H1 (cell line): ENCODE data around the gene C3orf18. TPM values are rescaled to one million over a fixed set of nuclear protein-coding genes. Genes with fewer than 3 reads are reported as not detected.

ENCODE experiments used
- CTCF ChIA-PET: fragments of 300-600 bp; sonication (Branson Sonifier 250); formaldehyde crosslinking; loops from one replicate; lab custom pipeline; 2021; ENCODE audit not compliant: partially characterized antibody; lab: Charles Lee
- POLR2A ChIA-PET: fragments of 300-600 bp; sonication (Branson Sonifier 250); formaldehyde crosslinking; loops from one replicate; lab custom pipeline; 2021; ENCODE audit warnings: inconsistent platforms; ENCODE audit not compliant: partially characterized antibody; lab: Charles Lee
- DNase-seq, 2 experiments: peaks; one replicate each; pipeline versions ENCODE4 v3.0.0 to v3.0.0-alpha.2; 2010 to 2022; ENCODE audit warnings: low spot score in 2 of 2, low read depth in 1 of 2, mixed read lengths in 1 of 2
- FAIRE-seq: peaks from 2 replicates; lab custom pipeline; 2011; peaks lifted over from hg19 to GRCh38; lab: Jason Lieb, UNC
- H2AFZ ChIP-seq: 2 replicates; pipeline ENCODE4 v1.8.1; 2012; ENCODE audit warnings: low read length, inconsistent platforms
- H2AK5ac ChIP-seq: 2 replicates; pipeline ENCODE4 v1.6.1; 2013; ENCODE audit warnings: low read depth, low read length
- H2BK120ac ChIP-seq: replicated peaks from 2 replicates; pipeline ENCODE3; 2013; ENCODE audit warnings: low read depth, low read length, inconsistent platforms
- H2BK12ac ChIP-seq: 2 replicates; pipeline ENCODE4 v1.6.1; 2013; ENCODE audit warnings: low read depth, low read length
- H2BK15ac ChIP-seq: 2 replicates; pipeline ENCODE4 v1.6.1; 2013; ENCODE audit warnings: low read length
- H2BK20ac ChIP-seq: 2 replicates; pipeline ENCODE4 v1.6.1; 2013; ENCODE audit warnings: low read length
- H2BK5ac ChIP-seq: 2 replicates; pipeline ENCODE4 v1.6.1; 2013; ENCODE audit warnings: low read depth, low read length
- H3K14ac ChIP-seq: 2 replicates; pipeline ENCODE4 v1.6.1; 2013; ENCODE audit warnings: inconsistent platforms; ENCODE audit not compliant: insufficient read length
- H3K18ac ChIP-seq: 2 replicates; pipeline ENCODE4 v1.6.1; 2013; ENCODE audit warnings: low read length; ENCODE audit errors: extremely low read depth
- H3K23ac ChIP-seq: 2 replicates; pipeline ENCODE4 v1.6.1; 2013; ENCODE audit warnings: inconsistent platforms; ENCODE audit not compliant: insufficient read length
- H3K23me2 ChIP-seq: 2 replicates; pipeline ENCODE4 v1.6.1; 2013; ENCODE audit warnings: low read depth, low read length
- H3K27ac ChIP-seq: 2 replicates; pipeline ENCODE4 v1.6.1; 2011; ENCODE audit warnings: low read depth, low read length, inconsistent platforms
- H3K27me3 ChIP-seq, 4 experiments: replicated peaks in 1 of 4; 1 replicate in 1 of 4; 2 replicates in 3 of 4; pipeline versions ENCODE4 v1.6.1 to v1.8.1; 2011 to 2013; ENCODE audit warnings: low read length in 3 of 4, mild to moderate bottlenecking in 3 of 4, inconsistent platforms in 2 of 4, mixed read lengths in 2 of 4, moderate library complexity in 1 of 4; ENCODE audit not compliant: control insufficient read depth in 3 of 4, insufficient read depth in 3 of 4; ENCODE audit errors: extremely low read depth in 1 of 4
- H3K36me3 ChIP-seq, 4 experiments: 2 replicates each; pipeline versions ENCODE4 v1.6.1 to v1.8.1; 2011 to 2013; ENCODE audit warnings: mild to moderate bottlenecking in 4 of 4, low read length in 3 of 4, moderate library complexity in 2 of 4, control low read depth in 1 of 4, inconsistent platforms in 1 of 4; ENCODE audit not compliant: insufficient read depth in 4 of 4, control insufficient read depth in 2 of 4
- H3K4ac ChIP-seq: replicated peaks from 2 replicates; pipeline ENCODE3; 2013; ENCODE audit warnings: low read length, low read depth, mixed read lengths, inconsistent platforms; ENCODE audit not compliant: insufficient read length
- H3K4me1 ChIP-seq, 4 experiments: replicated peaks in 1 of 4; 1 replicate in 1 of 4; 2 replicates in 3 of 4; pipeline versions ENCODE4 v1.6.1 to v1.8.1; 2011 to 2013; ENCODE audit warnings: low read length in 3 of 4, inconsistent platforms in 2 of 4, mixed read lengths in 1 of 4; ENCODE audit not compliant: insufficient read depth in 4 of 4, control insufficient read depth in 3 of 4
- H3K4me2 ChIP-seq, 2 experiments: 2 replicates each; pipeline versions ENCODE4 v1.6.1 to v1.8.1; 2011 to 2013; ENCODE audit warnings: low read depth in 2 of 2, low read length in 2 of 2, control low read depth in 1 of 2, inconsistent platforms in 1 of 2, mild to moderate bottlenecking in 1 of 2; ENCODE audit not compliant: insufficient read depth in 1 of 2
- H3K4me3 ChIP-seq, 4 experiments: fragments of 200-600, 300-600 bp in 1 of 4; sonication (generic), shearing (Covaris generic), sonication (Bioruptor Twin) in 1 of 4; 2 replicates each; pipeline versions ENCODE4 v1.5.1 to v1.8.1; 2011 to 2016; ENCODE audit warnings: low read length in 4 of 4, low read depth in 3 of 4, control low read depth in 2 of 4, inconsistent platforms in 2 of 4, mild to moderate bottlenecking in 2 of 4, mixed read lengths in 1 of 4, moderate library complexity in 1 of 4; ENCODE audit not compliant: insufficient read depth in 2 of 4; ENCODE audit errors: extremely low read depth in 1 of 4
- H3K56ac ChIP-seq: replicated peaks from 2 replicates; pipeline ENCODE3; 2013; ENCODE audit warnings: low read depth, mild to moderate bottlenecking, mixed read lengths, low read length, inconsistent platforms; ENCODE audit not compliant: insufficient read length
- H3K79me1 ChIP-seq: 2 replicates; pipeline ENCODE4 v1.6.1; 2013; ENCODE audit warnings: low read depth, low read length, control low read depth
- H3K79me2 ChIP-seq, 2 experiments: 2 replicates each; pipeline versions ENCODE4 v1.6.1 to v1.8.1; 2012 to 2013; ENCODE audit warnings: low read length in 2 of 2, mild to moderate bottlenecking in 2 of 2, inconsistent platforms in 1 of 2; ENCODE audit not compliant: insufficient read depth in 2 of 2, control insufficient read depth in 1 of 2
- H3K9ac ChIP-seq, 4 experiments: replicated peaks in 1 of 4; 1 replicate in 1 of 4; 2 replicates in 3 of 4; pipeline versions ENCODE4 v1.6.1 to v1.8.1; 2011 to 2013; ENCODE audit warnings: low read depth in 3 of 4, low read length in 3 of 4, control low read depth in 2 of 4, mild to moderate bottlenecking in 2 of 4, moderate library complexity in 2 of 4, inconsistent platforms in 1 of 4; ENCODE audit errors: extremely low read depth in 1 of 4
- H3K9me3 ChIP-seq, 2 experiments: 2 replicates each; pipeline versions ENCODE4 v1.6.1 to v1.8.1; 2012 to 2013; ENCODE audit warnings: mild to moderate bottlenecking in 2 of 2, moderate library complexity in 2 of 2, control low read depth in 1 of 2, inconsistent platforms in 1 of 2, low read depth in 1 of 2, low read length in 1 of 2, mixed read lengths in 1 of 2; ENCODE audit not compliant: insufficient read depth in 2 of 2
- H4K20me1 ChIP-seq, 2 experiments: replicated peaks in 1 of 2; 2 replicates each; pipeline versions ENCODE3 to v1.8.1; 2011 to 2013; ENCODE audit warnings: inconsistent platforms in 2 of 2, low read length in 2 of 2, mild to moderate bottlenecking in 1 of 2; ENCODE audit not compliant: insufficient read depth in 2 of 2, control insufficient read depth in 1 of 2
- H4K5ac ChIP-seq: 2 replicates; pipeline ENCODE4 v1.6.1; 2013; ENCODE audit warnings: low read length, low read depth, mixed read lengths, inconsistent platforms; ENCODE audit not compliant: insufficient read length
- H4K8ac ChIP-seq: 2 replicates; pipeline ENCODE4 v1.8.0; 2013; ENCODE audit warnings: mild to moderate bottlenecking, moderate library complexity, low read length, inconsistent platforms; ENCODE audit not compliant: insufficient read depth; ENCODE audit errors: extremely low read depth
- H4K91ac ChIP-seq: replicated peaks from 2 replicates; pipeline ENCODE3; 2013; ENCODE audit warnings: low read length, mixed read lengths, inconsistent platforms; ENCODE audit not compliant: insufficient read length
- BRCA1 ChIP-seq: IDR thresholded peaks from 2 replicates; pipeline ENCODE4 v1.6.1; 2012; ENCODE audit warnings: low read depth, low read length, improper control_type of control experiment
- CBX5 ChIP-seq: fragments of 300-800, 300-1000 bp; sonication (generic); IDR thresholded peaks from 2 replicates; pipeline ENCODE4 v1.7.1; 2016; ENCODE audit warnings: antibody characterized with exemption, low read length, low read depth
- CEBPB ChIP-seq: IDR thresholded peaks from 2 replicates; pipeline ENCODE4 v1.6.1; 2012; ENCODE audit warnings: low read depth, low read length
- KDM4A ChIP-seq: IDR thresholded peaks from one replicate; pipeline ENCODE4 v1.7.1; 2012; ENCODE audit warnings: low read depth, mild to moderate bottlenecking, moderate library complexity, low read length, inconsistent platforms; ENCODE audit not compliant: severe bottlenecking
- PHF8 ChIP-seq: fragments of 200-600 bp; sonication (generic); conservative IDR thresholded peaks from 2 replicates; pipeline ENCODE4 v1.7.1; 2012; ENCODE audit warnings: low read depth, mild to moderate bottlenecking, inconsistent platforms, low read length, moderate library complexity
- SP1 ChIP-seq: IDR thresholded peaks from 2 replicates; pipeline ENCODE4 v1.6.1; 2011; ENCODE audit warnings: low read depth, low read length
- TEAD4 ChIP-seq: IDR thresholded peaks from 2 replicates; pipeline ENCODE4 v1.6.1; 2012; ENCODE audit warnings: low read depth, low read length, inconsistent platforms, mixed read lengths
- YY1 ChIP-seq: IDR thresholded peaks from 2 replicates; pipeline ENCODE4 v1.6.1; 2011; ENCODE audit warnings: low read depth, mild to moderate bottlenecking, low read length
- WGBS, 2 experiments: shearing (Covaris generic) in 1 of 2; methylation state at CpG; one replicate each; pipeline versions ENCODE4 v1.1.6 to v1.1.7; 2013 to 2015; ENCODE audit warnings: low lambda C conversion rate in 2 of 2, mixed read lengths in 2 of 2, inconsistent platforms in 1 of 2, low coverage in 1 of 2, missing lambda C conversion rate in 1 of 2; ENCODE audit not compliant: insufficient replicate concordance in 2 of 2, insufficient coverage in 1 of 2, insufficient read length in 1 of 2; ENCODE audit errors: extremely low coverage in 1 of 2, missing lambda C conversion rate in 1 of 2; 5-methylcytosine and 5-hydroxymethylcytosine counted together
- polyA plus RNA-seq, 7 experiments: library from polyadenylated mRNA; depleted of rRNA in 3 of 7; stranded (reverse) in 5 of 7; unstranded in 2 of 7; fragments of >200 nt in 5 of 7; fragments of 200-250 nt in 2 of 7; gene quantifications; 1 replicate in 5 of 7; 2 replicates in 1 of 7; 4 replicates in 1 of 7; pipeline versions ENCODE4 v1.2.1 to v1.2.3, GENCODE V29; 2011 to 2013; ENCODE audit warnings: missing spikeins in 2 of 7, mixed read lengths in 2 of 7
- total RNA-seq: library from RNA; stranded (reverse); fragmentation: NEBNext Ultra II Directional; extraction: Animal tissue kit (Norgen Biotek cat#: 25700); gene quantifications from 2 replicates; pipeline ENCODE4 v1.2.1, GENCODE V29; 2021

Gene C3orf18
- total and polyA plus RNA-seq, 2 of the 8 experiments (the other 6 are each of a cell fraction or from before 2014, with no cell fraction given) = 7.5 to 15.0 TPM

DNA sequence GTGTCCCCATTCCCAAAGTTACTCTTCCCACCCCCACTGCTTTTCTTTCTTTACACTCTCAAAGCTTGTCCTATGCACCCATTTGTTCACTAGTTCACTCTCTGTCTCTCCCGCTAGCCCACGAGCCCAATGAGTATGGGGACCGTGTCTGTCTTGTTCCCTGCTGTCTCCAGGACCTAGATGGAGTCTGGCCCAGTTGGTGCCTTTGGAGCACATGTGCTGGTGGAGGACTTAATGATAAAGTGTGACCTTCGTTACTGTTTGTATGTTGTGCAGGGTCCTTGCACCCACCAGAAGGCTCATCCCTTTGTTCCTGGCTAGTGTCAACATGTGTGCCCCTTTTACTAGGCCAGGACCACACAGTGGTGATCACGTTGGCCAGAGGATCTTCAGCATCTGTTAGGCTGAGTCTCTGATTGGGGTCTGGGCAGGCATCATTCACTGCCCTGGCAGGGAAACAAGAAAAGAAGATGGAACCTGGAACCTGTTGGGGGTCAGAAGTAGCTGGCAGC is 36.6 kb upstream of the C3orf18 start:
- Histone ChIP-seq H3K9ac (no peak overlapping the region), H3K4me2 (no peak overlapping the region), H3K23ac (no peak overlapping the region), H3K9me3 (no peaks in the 10 kb centered on the region), H3K27ac (no peak overlapping the region), H2AK5ac (no peak overlapping the region), H4K20me1 (peaks cover 3% of the 10 kb centered on the region in 2 experiments), H2BK5ac (no peak overlapping the region), H2BK12ac (no peak overlapping the region), H3K79me2 (no peaks in the 10 kb centered on the region), H2BK15ac (no peak overlapping the region), H3K14ac (no peak overlapping the region), H3K4me3 (no peak overlapping the region), H3K56ac (no peak overlapping the region), H2AFZ (no peak overlapping the region), H4K5ac (no peak overlapping the region), H3K36me3 (no peaks in the 10 kb centered on the region), H3K4me1 (peaks cover 0 to under 1% (median 0%) of the 10 kb centered on the region in 4 experiments; a peak in 1 of 7 replicates), H4K91ac (no peak overlapping the region), H2BK20ac (no peak overlapping the region), H4K8ac (no peak overlapping the region), H3K27me3 (peaks cover 0 to 2% (median 0%) of the 10 kb centered on the region in 4 experiments; a peak in 1 of 7 replicates), H3K18ac (no peak overlapping the region), H2BK120ac (no peak overlapping the region), H3K23me2 (no peaks in the 10 kb centered on the region), H3K79me1 (no peaks in the 10 kb centered on the region), H3K4ac (no peak overlapping the region)
- WGBS, 2 experiments = 86% methylated on average over 5 of the region's 5 CpGs; no CpG with 5 or more reads in 1 of the 2 experiments
- FAIRE-seq (no peak), DNase-seq (no peak)
- CTCF ChIA-PET = interaction anchor here (6.3 to 50.4 kb wide), 4 partner anchors 11 to 46 kb away, joined by 39 to 1262 read pairs (median 548); partner anchors contain the start of genes C3orf18, DOCK3, HEMK1 and MAPKAPK3
- TF ChIP-seq CBX5 = no peak
- TF ChIP-seq SP1 = no peak
- no peak for TF ChIP-seq KDM4A
- TF ChIP-seq CEBPB = no peak
- TF ChIP-seq PHF8 = no peak
- TF ChIP-seq BRCA1 = no peak
- no peak for TF ChIP-seq YY1
- no peak for TF ChIP-seq TEAD4
- POLR2A ChIA-PET = interaction anchor here (1.8 kb wide), 1 partner anchor 11 kb away, joined by 4 read pairs; no protein-coding TSS in a partner anchor
